Body of pancreas (tissue), 4 donors: Measurements from ENCODE around the gene GPBP1.

ENCODE experiments used
- POLR2A ChIP-seq, 3 donors: fragments of 450-650 bp; IDR thresholded peaks; one replicate each; pipeline ENCODE4 v1.6.1; 2016; ENCODE audit warnings: antibody characterized with exemption in 3 of 3, mild to moderate bottlenecking in 2 of 3
- TF ChIP-seq, protein P1 (sequence below), 7 experiments: fragments of 450-650 bp in 4 of 7; fragments of 200-600 bp in 3 of 7; sonication (generic) in 3 of 7; IDR thresholded peaks; one replicate each; pipeline ENCODE4 v1.5.1; 2016 to 2019; ENCODE audit warnings: antibody characterized with exemption in 7 of 7

DNA sequence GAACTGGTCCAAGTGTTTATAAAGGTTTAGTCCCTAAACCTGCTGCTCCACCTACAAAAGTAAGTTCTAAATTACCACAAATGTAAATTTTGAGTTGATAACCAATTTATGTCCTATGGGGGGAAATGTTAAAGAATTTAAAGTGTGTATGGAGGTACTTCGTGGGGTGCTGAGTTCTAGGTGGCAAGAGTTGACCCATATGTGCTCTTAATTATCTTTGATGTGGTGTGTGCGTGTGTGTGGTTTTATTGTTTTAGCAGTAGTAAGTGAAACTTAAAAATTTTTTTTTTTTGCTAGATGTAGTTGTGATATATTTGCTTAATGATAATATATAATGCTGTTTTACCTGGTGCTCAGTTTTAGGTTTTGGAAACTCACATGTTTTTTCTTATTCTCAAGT, 72.6 kb downstream of the GPBP1 start:
- TF ChIP-seq, protein P1, sequence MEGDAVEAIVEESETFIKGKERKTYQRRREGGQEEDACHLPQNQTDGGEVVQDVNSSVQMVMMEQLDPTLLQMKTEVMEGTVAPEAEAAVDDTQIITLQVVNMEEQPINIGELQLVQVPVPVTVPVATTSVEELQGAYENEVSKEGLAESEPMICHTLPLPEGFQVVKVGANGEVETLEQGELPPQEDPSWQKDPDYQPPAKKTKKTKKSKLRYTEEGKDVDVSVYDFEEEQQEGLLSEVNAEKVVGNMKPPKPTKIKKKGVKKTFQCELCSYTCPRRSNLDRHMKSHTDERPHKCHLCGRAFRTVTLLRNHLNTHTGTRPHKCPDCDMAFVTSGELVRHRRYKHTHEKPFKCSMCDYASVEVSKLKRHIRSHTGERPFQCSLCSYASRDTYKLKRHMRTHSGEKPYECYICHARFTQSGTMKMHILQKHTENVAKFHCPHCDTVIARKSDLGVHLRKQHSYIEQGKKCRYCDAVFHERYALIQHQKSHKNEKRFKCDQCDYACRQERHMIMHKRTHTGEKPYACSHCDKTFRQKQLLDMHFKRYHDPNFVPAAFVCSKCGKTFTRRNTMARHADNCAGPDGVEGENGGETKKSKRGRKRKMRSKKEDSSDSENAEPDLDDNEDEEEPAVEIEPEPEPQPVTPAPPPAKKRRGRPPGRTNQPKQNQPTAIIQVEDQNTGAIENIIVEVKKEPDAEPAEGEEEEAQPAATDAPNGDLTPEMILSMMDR (IDR thresholded peaks at IDR 0.05), result no peak
- no peak for TF ChIP-seq POLR2A (IDR thresholded peaks at IDR 0.05)
